Endothelial cell (in vitro differentiated cells): Measurements from ENCODE around the gene NSUN6. TPM values are rescaled to one million over a fixed set of nuclear protein-coding genes. Genes with fewer than 3 reads are reported as not detected.

ENCODE experiments used
- DNase-seq: peaks from one replicate; pipeline ENCODE4 v3.0.0; 2021; ENCODE audit warnings: low spot score
- H3K27ac Mint-ChIP-seq: one replicate; pipeline ENCODE4 v1.8.0; 2021; ENCODE audit warnings: mixed read lengths, inconsistent platforms; ENCODE audit not compliant: unreplicated experiment
- H3K27me3 Mint-ChIP-seq: one replicate; pipeline ENCODE4 v1.8.0; 2021; ENCODE audit warnings: mild to moderate bottlenecking, moderate library complexity, mixed read lengths, inconsistent platforms; ENCODE audit not compliant: unreplicated experiment
- H3K36me3 Mint-ChIP-seq: one replicate; pipeline ENCODE4 v1.8.0; 2021; ENCODE audit warnings: mild to moderate bottlenecking, low read depth, mixed read lengths, inconsistent platforms; ENCODE audit not compliant: unreplicated experiment
- H3K4me1 Mint-ChIP-seq: one replicate; pipeline ENCODE4 v1.8.0; 2021; ENCODE audit warnings: mild to moderate bottlenecking, mixed read lengths, inconsistent platforms; ENCODE audit not compliant: unreplicated experiment
- H3K4me3 Mint-ChIP-seq: one replicate; pipeline ENCODE4 v1.8.0; 2021; ENCODE audit warnings: mild to moderate bottlenecking, mixed read lengths, inconsistent platforms; ENCODE audit not compliant: unreplicated experiment
- H3K9me3 Mint-ChIP-seq: one replicate; pipeline ENCODE4 v1.8.0; 2021; ENCODE audit warnings: mixed read lengths, inconsistent platforms; ENCODE audit not compliant: unreplicated experiment
- CTCF ChIP-seq: fragments of 200-600 bp; sonication (generic); IDR thresholded peaks from one replicate; pipeline ENCODE4 v1.5.0; 2021; ENCODE audit warnings: antibody characterized with exemption; ENCODE audit not compliant: unreplicated experiment
- total RNA-seq: library from RNA; stranded (reverse); fragmentation: NEBNext Ultra II Directional; extraction: Animal tissue kit (Norgen Biotek cat#: 25700); gene quantifications from one replicate; pipeline ENCODE4 v1.2.1, GENCODE V29; 2021; ENCODE audit not compliant: unreplicated experiment

NSUN6 gene
- total RNA-seq, 1 donor from 2014 or later = 11.6 TPM

GRCh38 chr10:18687706-18688105 lies 36.3 kb upstream of the NSUN6 start:
- Mint-ChIP-seq H3K27ac (no peak overlapping the region), H3K4me3 (no peak overlapping the region), H3K9me3 (no peaks in the 10 kb centered on the region), H3K36me3 (no peaks in the 10 kb centered on the region), H3K4me1 (no peaks in the 10 kb centered on the region), H3K27me3 (no peaks in the 10 kb centered on the region)
- DNase-seq = no peak
- TF ChIP-seq CTCF = no peak

- no peaks in the 10 kb centered on the region for H3K27me3 Mint-ChIP-seq
- no peak for TF ChIP-seq CTCF
- no peak overlapping the region for H3K4me3 Mint-ChIP-seq
- no peaks in the 10 kb centered on the region for H3K4me1 Mint-ChIP-seq
- H3K36me3 Mint-ChIP-seq = no peaks in the 10 kb centered on the region
- no peaks in the 10 kb centered on the region for H3K9me3 Mint-ChIP-seq
- no peak for DNase-seq
- H3K27ac Mint-ChIP-seq = no peak overlapping the region
Observed at GRCh38 chr10:18687195-18687594, 35.8 kb upstream of the NSUN6 start.

GRCh38 chr10:18685555-18685954 lies 34.2 kb upstream of the NSUN6 start:
- H3K27ac Mint-ChIP-seq = no peak overlapping the region
- H3K36me3 Mint-ChIP-seq = no peaks in the 10 kb centered on the region
- H3K27me3 Mint-ChIP-seq = no peaks in the 10 kb centered on the region
- TF ChIP-seq CTCF = no peak
- no peaks in the 10 kb centered on the region for H3K9me3 Mint-ChIP-seq
- no peaks in the 10 kb centered on the region for H3K4me1 Mint-ChIP-seq
- H3K4me3 Mint-ChIP-seq = no peak overlapping the region
- no peak for DNase-seq

- DNase-seq = no peak
- Mint-ChIP-seq H3K4me1 (no peaks in the 10 kb centered on the region), H3K27me3 (no peaks in the 10 kb centered on the region), H3K9me3 (no peaks in the 10 kb centered on the region), H3K36me3 (no peaks in the 10 kb centered on the region), H3K4me3 (no peak overlapping the region), H3K27ac (no peak overlapping the region)
- TF ChIP-seq CTCF = no peak
Observed at GRCh38 chr10:18684953-18685352, 33.6 kb upstream of the NSUN6 start.

- Mint-ChIP-seq H3K27ac (no peak overlapping the region), H3K36me3 (no peaks in the 10 kb centered on the region), H3K4me1 (no peaks in the 10 kb centered on the region), H3K9me3 (no peaks in the 10 kb centered on the region), H3K4me3 (no peak overlapping the region), H3K27me3 (no peaks in the 10 kb centered on the region)
- TF ChIP-seq CTCF = no peak
- no peak for DNase-seq
Observed at GRCh38 chr10:18684416-18684815, 33.0 kb upstream of the NSUN6 start.
